PFSK-1 (cell line): Measurements from ENCODE around the gene RNF151.

Experiments used
- POLR2AphosphoS5 ChIP-seq: IDR thresholded peaks from 2 replicates; pipeline ENCODE4 v1.6.1; 2012; ENCODE audit warnings: low read depth, mild to moderate bottlenecking, control low read depth, low read length, moderate library complexity
- SIN3A ChIP-seq: IDR thresholded peaks from 2 replicates; pipeline ENCODE4 v1.6.1; 2012; ENCODE audit warnings: mild to moderate bottlenecking, low read length, moderate library complexity, borderline replicate concordance; ENCODE audit not compliant: insufficient read depth
- TF ChIP-seq, protein P1 (sequence below), 2 experiments: IDR thresholded peaks; 2 replicates each; pipeline versions ENCODE4 v1.6.1 to v1.8.0; 2011 to 2012; ENCODE audit warnings: low read depth in 2 of 2, low read length in 2 of 2, control low read depth in 1 of 2, inconsistent platforms in 1 of 2, mild to moderate bottlenecking in 1 of 2, moderate library complexity in 1 of 2; ENCODE audit not compliant: insufficient read depth in 1 of 2

DNA sequence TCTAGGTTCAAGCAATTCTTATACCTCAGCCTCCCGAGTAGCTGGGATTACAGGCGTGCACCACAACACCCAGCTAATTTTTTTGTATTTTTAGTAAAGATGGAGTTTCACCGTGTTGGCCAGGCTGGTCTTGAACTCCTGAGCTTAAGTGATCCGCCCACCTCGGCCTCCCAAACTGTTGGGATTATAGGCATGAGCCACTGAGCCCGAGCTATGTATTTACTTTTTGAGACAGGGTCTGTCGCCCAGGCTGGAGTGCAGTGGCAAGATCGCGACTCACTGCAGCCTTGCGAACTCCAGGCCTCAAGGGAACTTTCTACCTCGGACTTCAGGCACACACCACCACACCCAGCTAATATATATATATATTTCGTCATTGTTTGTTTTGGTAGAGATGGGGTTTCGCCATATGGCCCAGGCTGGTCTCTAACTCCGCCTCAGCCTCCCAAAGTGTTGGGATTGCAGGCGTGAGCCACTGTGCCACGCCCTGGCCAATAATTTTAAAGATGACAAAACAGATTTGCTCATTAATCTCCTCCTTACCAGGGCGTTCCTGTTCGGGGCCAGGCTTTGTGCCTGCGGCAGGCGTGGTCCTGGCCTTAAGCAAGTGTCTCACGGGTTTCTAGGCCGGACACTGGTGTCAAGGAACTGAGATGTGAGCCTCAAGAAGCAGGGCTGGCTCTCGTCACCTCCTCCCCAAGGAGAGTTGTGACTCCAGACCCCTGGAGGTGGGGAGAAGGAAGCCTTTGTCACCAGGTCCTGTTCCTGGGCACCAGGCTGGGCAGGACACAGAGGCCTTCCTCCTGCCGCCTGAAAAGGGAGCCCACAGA is 48.7 kb downstream of the RNF151 start:
- TF ChIP-seq POLR2AphosphoS5, result no peak
- no peak for TF ChIP-seq SIN3A
- TF ChIP-seq, protein P1, sequence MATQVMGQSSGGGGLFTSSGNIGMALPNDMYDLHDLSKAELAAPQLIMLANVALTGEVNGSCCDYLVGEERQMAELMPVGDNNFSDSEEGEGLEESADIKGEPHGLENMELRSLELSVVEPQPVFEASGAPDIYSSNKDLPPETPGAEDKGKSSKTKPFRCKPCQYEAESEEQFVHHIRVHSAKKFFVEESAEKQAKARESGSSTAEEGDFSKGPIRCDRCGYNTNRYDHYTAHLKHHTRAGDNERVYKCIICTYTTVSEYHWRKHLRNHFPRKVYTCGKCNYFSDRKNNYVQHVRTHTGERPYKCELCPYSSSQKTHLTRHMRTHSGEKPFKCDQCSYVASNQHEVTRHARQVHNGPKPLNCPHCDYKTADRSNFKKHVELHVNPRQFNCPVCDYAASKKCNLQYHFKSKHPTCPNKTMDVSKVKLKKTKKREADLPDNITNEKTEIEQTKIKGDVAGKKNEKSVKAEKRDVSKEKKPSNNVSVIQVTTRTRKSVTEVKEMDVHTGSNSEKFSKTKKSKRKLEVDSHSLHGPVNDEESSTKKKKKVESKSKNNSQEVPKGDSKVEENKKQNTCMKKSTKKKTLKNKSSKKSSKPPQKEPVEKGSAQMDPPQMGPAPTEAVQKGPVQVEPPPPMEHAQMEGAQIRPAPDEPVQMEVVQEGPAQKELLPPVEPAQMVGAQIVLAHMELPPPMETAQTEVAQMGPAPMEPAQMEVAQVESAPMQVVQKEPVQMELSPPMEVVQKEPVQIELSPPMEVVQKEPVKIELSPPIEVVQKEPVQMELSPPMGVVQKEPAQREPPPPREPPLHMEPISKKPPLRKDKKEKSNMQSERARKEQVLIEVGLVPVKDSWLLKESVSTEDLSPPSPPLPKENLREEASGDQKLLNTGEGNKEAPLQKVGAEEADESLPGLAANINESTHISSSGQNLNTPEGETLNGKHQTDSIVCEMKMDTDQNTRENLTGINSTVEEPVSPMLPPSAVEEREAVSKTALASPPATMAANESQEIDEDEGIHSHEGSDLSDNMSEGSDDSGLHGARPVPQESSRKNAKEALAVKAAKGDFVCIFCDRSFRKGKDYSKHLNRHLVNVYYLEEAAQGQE (IDR thresholded peaks at IDR 0.05; ENCODE audit: insufficient read depth in 1 of 2, low read depth in 2 of 2, low read length in 2 of 2), result no peak
